Epithelial cell of proximal tubule (primary cell): ENCODE measurements around the gene CDCP2. TPM values are rescaled to one million over a fixed set of nuclear protein-coding genes. Genes with fewer than 3 reads are reported as not detected.

Experiments
- DNase-seq: peaks from one replicate; pipeline ENCODE4 v3.0.0-alpha.2; 2011; ENCODE audit warnings: low read depth
- H3K4me3 ChIP-seq: 2 replicates; pipeline ENCODE4 v1.5.1; 2011; ENCODE audit warnings: low read depth, mild to moderate bottlenecking, low read length
- total RNA-seq: library from RNA; depleted of rRNA; stranded (reverse); fragments of >200 nt; gene quantifications from 2 replicates; pipeline ENCODE4 v1.2.3, GENCODE V29; 2015
- TF ChIP-seq, protein P1 (sequence below): conservative IDR thresholded peaks from 2 replicates; pipeline ENCODE4 v1.5.1; 2012; ENCODE audit warnings: low read depth, mild to moderate bottlenecking, low read length

CDCP2 gene
- total RNA-seq, 1 donor from 2014 or later = not detected

DNA sequence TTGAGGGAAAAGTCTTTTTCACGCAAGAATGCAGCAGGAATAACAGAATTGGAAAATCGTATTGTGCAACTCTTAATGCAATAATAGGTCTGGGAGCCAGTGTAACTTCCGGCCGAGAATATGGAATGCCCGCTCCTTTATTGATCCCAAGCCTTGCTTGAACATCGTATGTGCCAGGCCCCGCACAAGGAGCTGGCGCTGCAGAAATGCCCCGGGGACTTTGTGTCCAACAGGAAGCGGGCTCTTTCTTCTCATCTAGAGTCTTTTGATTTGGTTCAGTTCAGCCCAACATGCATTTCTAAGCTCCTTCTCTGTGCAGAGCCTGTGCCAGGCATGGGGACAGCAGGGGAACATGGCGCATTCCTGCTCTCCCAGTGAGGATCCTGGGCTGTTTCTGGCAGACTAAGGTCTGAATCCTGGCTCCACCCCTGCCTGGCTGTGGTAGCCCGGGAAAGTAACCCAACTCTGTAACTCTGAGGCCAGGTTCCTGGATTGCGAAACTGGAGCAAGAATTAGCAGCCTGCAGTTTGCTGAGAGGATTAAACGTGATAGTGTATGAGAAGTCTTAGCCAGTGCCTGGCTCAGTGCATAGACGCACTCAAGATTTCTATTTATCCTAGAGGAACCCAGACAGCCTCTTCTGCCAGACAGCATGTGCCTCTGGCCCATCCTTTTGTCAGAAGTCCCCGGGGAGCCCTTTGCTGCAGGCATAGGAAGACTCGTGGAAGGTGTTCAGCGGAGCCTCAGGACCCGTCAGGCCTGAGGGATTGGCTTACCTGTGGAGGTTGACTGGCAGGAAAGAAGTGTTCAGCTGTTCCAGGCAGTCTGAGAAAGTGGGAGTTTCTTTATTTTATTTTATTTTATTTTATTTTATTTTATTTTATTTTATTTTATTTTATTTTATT lies 987 bp upstream of the CDCP2 start:
- TF ChIP-seq, protein P1, sequence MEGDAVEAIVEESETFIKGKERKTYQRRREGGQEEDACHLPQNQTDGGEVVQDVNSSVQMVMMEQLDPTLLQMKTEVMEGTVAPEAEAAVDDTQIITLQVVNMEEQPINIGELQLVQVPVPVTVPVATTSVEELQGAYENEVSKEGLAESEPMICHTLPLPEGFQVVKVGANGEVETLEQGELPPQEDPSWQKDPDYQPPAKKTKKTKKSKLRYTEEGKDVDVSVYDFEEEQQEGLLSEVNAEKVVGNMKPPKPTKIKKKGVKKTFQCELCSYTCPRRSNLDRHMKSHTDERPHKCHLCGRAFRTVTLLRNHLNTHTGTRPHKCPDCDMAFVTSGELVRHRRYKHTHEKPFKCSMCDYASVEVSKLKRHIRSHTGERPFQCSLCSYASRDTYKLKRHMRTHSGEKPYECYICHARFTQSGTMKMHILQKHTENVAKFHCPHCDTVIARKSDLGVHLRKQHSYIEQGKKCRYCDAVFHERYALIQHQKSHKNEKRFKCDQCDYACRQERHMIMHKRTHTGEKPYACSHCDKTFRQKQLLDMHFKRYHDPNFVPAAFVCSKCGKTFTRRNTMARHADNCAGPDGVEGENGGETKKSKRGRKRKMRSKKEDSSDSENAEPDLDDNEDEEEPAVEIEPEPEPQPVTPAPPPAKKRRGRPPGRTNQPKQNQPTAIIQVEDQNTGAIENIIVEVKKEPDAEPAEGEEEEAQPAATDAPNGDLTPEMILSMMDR = no peak
- H3K4me3 ChIP-seq = no peak overlapping the region
- peak; percentile 7 for DNase-seq

DNA sequence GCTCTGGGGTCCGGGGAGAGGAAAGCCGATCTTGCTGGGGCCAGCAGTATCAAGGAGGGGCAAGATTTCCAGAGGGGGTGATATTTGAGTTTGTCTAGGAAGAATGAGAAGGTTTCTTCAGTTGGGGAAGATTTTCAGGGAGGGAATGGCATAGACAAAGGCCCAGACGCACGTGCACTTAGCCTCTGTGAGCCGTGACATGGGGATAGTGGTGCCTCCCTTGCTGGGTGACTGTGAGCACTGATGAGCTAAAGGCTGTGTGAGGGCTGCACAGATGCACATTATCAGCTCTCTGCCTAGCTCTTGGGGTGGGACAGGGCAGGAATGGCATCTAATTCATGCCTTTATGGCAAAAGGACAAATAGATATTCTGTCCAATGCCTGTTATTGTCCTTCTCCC lies 1.8 kb downstream of the CDCP2 start:
- TF ChIP-seq, protein P1 = no peak
- no peak for DNase-seq
- no peak overlapping the region for H3K4me3 ChIP-seq

DNA sequence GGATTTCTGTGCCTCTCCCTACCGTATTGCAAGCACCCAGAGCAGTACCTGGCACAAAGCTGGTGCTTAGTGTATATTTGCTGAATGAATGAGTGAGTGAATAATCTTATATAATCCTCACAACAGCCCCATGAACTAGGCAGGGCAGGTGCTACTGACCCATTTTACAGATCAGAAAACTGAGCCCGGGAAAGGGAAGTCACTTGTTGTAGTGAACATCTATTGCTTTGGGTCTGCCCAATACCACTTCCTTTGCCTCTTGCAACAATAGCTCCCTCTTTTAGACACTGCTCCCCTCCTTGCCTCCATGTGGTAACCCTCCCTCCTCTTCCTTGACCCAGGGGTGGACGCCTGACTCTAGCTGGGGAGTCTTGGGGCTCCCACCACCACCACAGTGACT lies 3.1 kb downstream of the CDCP2 start:
- H3K4me3 ChIP-seq = no peak overlapping the region
- DNase-seq = no peak
- TF ChIP-seq, protein P1 = no peak

DNA sequence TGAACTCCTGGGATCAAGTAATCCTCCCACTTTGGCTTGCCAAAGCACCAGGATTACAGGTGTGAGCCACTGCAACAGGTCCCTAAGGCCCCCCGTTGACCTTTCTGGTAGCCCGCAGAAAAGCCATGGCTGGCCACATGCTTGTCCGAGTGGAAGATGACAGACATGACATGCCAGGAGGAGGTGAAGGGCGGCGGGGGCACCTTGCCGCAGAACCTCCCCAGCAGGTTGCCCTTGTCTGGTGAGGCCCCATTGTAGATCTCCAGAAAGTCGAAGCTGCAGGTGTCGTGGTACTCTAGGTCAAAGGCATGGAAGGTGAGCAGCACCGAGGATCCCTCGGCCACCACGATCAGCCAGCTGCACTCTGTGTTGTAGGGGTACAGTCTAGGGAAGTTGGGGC lies 8.4 kb downstream of the CDCP2 start:
- no peak overlapping the region for H3K4me3 ChIP-seq
- no peak for DNase-seq
- TF ChIP-seq, protein P1 = no peak

DNA sequence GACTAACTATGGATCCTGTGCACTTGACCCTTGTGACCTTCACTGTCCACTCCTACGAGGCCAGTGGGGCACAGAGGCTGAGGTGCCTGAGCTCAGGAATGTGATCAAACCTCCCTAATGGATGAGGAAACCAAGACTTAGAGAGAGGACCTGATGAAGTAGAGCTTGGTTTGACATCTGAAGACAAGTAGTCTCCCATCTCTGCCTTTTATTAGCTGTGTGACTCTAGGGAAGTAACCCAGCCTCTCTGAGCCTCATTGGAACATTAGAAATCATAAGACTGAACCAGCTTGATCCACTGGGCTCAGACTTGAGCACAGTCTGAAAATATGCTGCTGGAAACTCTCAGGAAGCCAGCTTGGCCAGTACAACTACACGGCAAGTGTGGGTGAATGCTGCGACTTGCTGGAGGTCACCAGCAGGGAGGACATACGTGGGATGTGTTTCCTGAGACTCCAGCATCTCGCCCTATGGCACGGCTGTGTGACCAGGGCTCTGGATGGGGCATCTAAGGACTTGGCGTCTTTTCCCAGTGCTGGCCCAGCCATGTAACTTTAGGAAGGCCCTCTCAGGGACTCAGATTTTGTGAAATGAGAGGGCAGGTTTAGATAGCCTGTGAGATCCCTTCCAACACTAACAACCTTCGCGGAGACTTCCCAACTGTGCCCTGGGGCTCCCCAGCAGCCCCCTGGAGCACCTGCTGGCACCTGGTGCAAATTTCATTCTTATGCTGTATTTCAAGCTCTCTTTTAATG lies 10.5 kb downstream of the CDCP2 start:
- TF ChIP-seq, protein P1 = no peak
- H3K4me3 ChIP-seq = no peak overlapping the region
- DNase-seq = no peak

DNA sequence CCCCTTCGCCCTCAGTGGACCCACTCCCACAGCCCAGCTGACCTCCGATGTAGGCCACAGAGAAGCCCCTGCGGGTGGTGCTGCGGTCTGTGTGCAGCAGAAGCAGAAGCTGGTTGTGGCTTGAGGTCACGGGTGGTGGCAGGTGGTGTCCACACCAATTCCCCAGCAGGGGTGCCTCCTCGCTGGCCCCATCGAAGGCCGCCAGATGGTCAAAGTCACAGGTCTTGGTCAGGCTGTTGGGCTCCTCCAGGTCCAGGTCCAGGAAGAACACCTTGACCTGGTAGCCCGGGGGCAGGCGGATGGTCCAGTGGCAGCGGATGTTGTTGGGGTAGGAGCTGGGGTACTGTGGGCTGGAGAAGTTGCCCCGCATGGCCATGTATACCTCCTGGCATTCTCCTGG lies 13.1 kb downstream of the CDCP2 start:
- TF ChIP-seq, protein P1 = no peak
- no peak overlapping the region for H3K4me3 ChIP-seq
- DNase-seq = no peak
